NCI-H2227 (cell line): ENCODE results near the gene LYPD6B.

Source experiments
- DNase-seq: peaks from one replicate; lab custom pipeline; 2025; ENCODE audit not compliant: unreplicated experiment; lab: John Stamatoyannopoulos, UW

LYPD6B gene

DNA sequence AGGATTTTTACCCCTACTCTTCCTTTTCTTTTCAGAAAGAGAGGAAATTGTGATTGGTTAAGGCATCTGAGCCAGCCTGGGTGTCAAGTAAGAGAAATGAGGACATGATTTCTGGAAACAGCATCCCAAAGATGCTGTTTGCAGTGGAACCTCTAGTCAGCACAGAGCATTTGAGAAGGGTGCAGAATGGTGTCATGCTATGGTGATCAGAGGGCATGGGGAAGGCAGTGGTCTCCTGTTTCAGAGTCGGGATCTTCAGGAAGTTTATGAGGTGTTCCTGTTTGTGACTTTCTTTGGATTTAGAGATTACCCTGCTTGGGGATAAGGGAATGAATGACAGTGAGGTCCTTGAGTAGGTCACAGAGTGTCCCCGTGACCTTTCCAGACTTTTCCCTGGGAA lies 117.5 kb downstream of the LYPD6B start:
- no peak for DNase-seq

DNA sequence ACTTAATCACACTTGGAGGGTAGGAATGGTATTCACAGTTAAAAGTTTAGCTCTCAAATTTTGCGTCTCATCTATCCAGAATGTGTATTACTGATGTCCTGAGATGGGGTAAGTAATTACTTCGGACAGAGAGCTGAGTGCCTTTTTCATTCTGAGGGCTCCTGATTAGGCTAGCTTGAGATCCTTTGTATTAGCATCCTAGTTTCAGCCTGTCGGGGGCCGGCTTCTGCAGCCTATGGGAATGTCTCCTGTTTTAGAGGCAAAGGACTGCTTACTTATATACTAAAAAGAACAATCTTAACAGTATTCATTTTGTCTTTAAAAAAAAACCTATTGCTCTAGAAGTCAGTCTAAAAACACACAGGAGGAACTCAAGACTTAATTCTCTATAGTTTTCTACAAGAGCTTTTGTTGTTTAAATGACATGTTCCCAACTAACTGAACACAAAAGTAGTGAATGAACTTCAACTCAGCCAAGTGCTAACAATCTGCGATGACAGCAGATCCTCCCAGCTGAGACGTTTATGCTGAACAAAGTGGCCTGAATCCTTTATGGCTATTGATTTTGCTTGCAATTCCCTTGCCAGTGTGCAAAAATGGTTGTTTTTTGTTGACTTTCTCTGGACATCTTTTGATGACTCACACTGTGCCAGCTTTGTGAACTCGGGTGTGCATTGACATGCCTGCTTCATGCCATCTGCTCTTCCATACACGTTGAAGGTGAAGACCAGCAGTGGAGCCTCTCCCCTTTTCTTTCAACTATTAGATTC lies 118.7 kb downstream of the LYPD6B start:
- no peak for DNase-seq

DNA sequence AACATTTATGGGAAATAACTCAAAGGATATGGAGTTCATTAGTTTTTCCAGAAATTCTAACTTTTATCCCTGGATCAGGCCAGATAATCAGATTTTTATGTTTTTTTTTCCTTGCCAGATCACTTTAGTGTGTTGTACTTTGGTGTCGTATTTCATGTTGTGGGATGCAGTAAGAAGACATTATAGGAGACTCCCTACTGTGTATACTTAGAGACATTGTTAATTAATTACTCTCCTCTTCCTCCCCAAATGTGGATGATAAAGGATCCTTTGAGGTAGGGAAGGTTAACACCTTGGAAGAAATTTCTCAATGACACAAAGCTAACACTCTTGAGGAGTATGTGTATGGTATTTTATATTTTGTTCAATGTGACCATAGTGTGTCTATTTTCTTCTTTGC lies 120.5 kb downstream of the LYPD6B start:
- no peak for DNase-seq

DNA sequence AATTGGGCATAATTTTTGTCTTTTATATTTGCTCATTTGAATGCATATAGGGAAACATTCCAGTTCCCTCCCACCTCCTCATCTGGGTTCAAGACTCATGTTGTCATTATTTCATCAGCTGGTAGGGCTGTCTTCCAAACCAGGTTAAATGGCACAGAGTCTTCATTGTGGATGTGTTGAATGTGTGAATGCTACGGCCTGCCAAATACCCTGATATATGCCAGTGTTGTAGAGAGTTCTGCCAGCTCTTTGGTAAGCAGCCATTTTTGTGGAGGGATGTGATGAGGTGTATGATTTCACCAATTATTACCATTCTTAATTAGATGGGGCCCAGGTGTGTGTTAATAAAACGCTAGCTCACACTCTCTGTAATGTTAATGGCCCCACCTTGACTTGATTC lies 121.7 kb downstream of the LYPD6B start:
- DNase-seq = no peak

DNA sequence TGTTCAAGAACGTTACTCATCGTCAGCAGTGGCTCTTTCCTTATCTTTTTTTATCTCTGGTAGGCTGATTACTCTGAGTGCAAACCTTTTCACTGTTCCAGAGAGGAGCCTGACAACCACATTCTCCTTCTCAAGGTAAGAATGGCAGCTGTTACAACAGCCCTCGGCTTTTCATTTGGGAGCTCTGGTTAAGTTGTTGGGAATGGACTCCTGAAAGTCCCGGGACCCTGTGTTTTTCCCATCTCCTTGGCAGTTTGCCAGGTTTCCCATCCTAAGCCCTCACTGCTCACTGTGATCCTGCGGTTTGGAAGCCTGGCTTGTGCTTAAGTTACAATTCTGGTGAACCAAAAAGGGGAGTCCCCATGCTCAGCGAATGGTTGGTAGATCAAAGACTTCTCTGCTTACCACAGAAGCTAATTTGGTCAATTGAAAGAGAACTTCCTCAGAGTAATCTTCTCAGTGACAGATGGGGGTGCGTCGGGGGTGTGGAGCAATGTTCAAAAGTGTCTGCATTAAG lies 122.3 kb downstream of the LYPD6B start:
- DNase-seq = no peak

DNA sequence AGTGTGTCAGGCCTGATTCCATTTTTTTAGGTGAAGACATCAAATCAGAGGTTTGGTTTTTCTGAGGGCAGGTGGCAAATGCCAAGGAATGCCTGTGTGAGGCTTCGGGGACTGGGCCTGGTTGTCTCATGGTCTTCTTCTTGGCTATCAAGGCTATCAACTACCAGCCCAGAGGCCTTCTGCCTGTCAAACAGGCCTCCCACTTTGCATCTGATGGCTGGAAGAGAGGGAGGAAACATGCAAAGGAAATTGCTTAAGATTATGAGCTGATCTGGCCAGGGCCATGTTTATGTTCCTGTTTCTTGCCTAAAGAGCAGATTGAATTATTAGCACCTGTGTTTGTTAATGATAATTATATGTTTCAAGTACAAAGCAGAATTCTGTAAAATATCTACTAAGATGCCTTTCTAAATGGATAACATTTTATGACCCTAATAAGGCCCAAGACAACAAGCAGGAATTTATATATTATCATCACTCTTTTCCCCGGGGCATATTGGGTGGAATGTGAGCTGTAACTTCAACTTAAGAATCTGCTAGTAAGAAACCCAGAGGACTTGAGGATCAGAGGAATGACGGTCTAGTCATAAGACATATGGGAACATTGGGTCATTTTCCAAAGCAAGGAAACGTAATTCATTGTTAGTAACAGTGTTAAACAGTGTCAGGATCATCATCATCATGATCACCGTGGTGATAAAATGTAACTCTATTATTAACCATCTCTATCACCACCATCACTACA lies 123.2 kb downstream of the LYPD6B start:
- no peak for DNase-seq

DNA sequence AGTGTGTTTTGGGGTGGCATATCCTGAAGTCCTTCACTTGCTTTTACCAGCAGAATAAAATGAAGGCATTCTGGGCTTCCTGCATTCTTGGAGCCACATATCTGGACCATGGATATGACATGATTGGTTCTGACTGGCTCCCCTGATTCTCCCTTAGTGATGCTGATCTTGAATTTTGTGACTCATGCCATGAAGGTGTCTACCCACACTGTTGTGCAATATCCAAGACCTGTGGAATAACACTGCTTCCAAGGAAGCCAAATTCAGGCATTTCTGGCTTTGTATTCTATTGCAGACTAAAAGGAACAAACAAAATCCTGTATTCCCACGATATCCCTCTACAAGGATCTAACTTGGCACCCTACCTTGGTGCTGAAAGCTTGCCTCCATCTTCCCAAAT lies 125.8 kb downstream of the LYPD6B start:
- no peak for DNase-seq

DNA sequence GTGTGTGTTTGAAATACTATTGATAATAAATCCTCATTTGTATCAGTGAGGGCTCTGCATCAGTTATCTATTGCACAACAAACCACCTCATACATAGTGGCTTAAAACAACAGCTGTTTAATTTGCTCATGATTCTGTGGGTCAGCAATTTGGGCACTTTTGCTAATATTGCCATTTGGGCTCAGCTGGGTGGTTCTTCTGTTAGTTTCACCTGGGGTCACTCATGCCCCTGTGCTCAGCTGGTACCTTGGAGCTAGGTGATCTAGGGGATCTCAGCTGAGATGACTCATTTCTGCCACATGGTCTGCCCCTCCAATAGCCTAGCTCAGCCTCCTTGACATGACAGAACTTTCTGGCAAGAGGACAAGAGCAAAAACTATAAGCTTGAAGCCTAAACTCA lies 126.3 kb downstream of the LYPD6B start:
- no peak for DNase-seq

DNA sequence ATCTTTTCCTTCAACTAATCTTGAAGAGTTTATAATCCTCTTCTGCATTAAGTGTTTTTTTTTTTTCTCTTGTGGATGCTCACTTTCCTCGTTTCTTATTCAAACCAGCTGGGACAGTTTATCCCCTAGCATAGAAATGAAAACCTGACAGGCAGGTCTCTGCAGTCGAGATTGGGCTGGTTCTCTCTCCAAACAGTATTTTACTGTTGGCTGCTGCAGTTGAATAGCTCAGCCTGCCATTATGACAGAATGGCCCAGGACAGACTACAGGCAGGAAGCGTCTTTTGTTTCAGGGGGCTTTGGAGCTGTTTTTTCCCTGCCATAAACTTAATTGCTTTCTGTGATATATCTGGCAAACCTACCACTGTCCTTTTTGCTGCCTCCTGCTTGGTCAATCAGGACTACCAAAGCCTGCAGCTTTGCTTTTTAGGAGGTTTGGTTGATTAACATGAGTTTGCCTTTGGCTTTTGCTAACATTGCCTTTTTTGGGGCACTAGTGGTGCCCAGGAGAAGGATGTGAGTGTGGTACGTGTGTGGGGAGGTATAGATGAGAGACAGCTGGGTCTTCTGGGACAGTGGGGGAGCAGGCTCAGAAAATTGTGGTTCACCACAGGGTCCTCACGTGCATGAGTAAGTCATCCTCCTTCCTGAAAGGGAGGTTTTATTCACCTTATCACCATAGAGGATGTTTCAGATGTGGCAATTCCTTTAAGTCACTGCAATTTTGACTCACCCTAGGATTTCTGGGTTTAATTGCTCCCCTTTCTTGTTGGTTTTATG lies 128.7 kb downstream of the LYPD6B start:
- no peak for DNase-seq

DNA sequence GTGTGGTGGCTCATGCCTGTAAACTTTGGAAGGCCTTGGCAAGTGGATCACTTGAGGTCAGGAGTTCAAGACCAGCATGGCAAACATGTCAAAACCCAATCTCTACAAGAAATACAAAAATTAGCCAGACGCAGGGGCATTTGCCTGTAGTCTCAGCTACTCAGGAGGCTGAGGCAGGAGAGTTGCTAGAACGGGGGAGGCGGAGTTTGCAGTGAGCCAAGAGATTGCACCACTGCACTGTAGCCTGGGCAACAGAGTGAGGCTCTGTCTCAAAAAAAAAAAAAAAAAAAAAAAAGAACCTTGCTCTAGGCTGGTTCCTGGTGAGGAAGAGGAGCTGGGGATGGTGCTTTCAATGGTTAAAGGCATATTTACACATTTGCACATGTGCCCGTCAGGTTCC lies 129.4 kb downstream of the LYPD6B start:
- no peak for DNase-seq

DNA sequence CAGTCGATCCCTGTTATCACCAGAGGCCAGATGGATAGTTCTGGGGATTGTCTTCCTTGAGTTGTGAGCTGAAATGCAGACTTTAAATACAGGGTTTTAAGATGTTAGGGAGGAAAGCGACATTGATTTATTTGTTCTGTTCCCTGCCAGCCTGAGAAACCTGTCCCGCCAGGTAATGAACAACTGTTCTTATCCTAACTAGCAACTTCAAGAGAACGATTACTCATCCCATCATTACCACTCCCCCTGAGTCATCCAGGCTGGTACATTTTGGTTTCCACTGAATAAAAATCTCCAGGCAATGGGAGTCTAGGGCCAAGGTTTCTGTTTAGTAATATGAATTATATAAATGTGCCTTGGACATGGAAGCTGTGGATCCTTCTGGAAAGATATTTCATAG lies 131.2 kb downstream of the LYPD6B start:
- DNase-seq = peak; percentile 66

DNA sequence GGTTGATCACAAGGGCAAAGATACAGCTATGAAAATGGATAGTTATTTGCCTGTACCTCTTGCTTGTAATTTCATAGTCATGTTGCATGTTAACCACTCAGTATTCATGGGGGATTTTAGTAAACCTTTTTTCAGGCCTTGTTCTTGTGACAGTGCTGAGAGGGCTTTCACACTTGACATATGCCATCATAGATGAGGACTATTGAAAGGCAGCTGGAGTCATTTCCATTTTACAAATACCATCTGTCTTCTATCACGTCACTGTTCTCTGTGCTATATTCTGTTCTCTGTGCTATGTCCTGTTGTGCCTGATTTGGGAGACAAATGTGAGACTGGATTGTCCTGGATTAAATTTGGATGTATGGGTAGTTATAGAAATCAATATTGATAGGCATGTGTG lies 131.7 kb downstream of the LYPD6B start:
- no peak for DNase-seq

DNA sequence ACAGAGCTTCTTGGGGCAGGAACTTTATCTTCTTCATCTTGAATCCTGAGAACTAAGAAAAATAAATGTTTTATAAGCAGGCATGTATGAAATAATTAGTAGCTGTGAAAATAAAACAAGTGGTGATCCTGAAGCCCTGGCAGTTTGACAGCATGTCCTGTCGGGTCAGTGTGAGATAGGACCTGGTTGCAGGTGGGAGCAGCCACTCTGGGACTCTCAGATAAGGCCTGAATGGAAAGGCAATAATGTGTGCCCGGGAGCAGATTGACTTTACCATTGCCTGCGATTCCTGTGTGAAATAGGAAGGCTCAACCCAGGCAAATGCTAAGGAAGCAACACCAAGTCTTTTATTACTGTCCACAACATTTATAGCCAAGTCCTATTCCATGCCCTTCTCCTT lies 132.4 kb downstream of the LYPD6B start:
- no peak for DNase-seq

DNA sequence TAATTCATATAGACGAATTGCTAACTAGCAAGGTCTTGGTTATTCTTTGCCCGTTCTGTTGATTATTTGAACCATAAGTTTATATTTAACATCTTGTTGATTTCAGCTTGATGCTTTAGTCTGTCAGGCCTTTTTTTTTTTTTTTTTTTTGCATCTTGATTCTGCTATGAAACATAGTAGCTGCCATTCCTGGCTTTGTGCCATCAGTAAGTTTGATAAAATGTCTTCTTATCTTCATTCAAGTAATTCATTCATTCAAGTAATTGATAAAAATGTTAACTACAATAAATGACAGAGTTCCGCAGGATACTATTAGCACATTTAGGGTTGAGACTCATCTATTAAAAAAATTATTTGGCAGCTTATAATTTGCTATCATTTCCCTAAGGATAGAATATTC lies 134.7 kb downstream of the LYPD6B start:
- no peak for DNase-seq

DNA sequence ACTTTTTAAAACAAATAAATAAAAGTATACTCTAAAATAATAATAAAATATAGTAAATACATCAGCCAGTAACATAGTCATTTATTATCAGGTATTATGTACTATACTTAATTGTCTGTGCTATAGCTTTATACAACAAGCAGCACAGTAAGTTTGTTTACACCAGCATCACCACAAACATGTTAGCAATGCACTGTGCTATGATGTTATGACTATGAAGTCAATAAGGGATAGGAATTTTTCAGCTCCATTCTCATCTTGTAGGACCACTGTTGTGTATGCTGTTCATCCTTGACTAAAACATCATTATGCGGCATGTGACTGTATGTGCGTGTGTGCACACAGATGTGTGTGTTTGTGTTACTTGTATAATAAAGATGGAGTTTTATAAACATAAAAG lies 137.5 kb downstream of the LYPD6B start:
- no peak for DNase-seq

DNA sequence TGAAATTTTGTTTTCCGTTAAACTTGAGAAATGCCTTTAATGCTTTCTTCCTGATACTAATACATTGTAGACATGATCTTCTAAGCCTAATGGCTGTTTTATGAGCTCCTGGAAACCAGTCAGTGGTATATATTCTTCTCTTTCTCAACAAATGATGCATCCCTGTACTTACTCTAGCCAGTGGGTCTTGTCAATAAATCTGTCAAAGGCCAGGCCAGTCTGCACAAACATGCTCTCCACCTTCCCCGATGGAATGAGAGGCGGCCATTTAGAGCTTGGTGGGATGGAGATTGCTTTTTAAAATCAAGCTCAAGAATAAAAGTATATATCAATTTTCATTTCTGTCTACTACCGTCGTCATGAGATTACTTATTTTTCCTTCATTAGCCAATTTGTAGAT lies 140.1 kb downstream of the LYPD6B start:
- DNase-seq = no peak

DNA sequence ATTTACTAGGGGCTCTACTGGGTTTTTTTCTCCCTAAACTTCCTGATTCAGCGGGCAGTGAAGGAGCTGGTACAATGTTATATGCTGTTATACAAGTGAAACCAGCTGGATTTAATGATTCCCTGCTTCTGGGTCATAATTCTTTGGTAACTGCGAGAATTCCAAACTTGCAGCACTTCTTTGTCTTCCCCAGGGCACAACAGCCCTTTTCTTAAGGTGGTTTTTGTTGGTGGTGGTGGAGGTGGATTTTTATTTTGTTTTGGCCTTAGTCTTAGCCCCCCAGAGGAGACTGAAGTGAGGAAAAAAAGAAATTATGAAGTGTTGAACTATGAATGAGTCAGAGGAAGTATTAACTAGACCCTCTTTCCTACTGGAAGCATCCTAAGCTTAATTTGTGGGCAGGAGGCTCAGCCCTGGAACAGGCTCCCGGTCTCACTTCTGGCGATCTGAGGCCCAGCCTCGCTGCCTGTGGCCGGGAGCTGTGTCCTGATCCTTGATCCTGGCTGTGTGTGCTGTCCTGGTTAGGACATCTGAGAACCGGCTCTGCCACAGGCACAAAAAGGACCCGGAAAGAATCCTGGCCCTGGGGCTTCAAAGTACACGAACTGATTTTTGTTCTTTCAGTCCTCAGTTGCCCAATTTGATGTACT lies 141.9 kb downstream of the LYPD6B start:
- no peak for DNase-seq

DNA sequence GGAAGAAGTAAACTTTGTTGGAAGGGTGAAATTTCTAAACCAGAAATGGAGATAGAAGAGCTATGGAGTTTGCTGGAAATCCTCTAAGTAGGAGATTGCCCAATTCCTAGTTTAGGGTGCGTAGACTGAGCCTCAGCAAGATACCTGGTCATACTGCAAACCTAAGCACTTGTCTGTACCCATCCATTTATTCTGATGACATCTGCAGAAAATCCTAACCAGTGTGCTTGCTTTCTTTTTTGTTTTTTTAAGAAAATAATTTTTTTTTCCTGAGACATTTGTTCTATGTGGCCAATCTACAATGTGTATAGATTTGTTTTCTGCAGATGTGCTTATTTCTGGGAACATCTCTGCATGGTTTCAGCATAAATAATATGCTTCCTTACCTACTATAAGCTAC lies 144.7 kb downstream of the LYPD6B start:
- DNase-seq = no peak

DNA sequence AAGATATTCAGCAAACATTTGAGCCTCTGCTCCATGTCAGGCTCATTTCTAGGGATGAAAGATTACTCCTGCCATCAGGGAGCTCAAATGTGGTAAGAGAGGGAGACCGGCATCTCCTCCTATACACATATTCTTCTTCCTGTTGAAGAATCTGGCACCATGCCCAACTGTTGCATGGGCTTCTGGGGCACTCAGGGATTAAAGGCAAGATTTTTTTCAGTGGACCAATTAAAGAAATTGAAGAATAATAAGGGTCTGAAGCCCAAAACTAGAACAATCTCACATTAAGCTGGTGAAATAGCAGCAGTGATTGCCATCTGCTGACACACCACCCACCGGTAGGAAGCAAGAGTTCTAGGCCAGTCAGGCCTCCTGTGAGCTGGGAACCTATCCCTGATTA lies 146.5 kb downstream of the LYPD6B start:
- DNase-seq = peak; percentile 49

DNA sequence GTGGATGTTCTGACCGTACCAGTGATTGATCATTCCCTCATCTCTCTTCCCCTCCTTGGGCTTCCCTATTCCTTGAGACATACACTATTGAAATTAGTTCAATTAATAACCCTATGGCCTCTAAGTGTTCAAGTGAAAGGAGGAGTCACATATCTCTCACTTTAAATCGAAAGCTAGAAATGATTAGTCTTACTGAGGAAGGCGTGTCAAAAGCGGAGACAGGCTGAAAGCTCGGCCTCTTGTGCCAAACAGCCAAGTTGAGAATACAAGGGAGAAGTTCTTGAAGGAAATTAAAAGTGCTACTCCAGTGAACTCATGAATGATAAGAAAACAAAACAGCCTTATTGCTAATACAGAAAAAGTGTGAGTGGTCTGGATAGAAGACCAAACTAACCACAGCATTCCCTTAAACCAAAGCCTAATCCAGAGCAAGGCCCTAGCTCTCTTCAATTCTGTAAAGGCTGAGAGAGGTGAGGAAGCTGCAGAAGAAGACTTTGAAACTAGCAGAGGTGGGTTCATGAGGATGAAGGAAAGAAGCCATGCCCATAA lies 147.5 kb downstream of the LYPD6B start:
- DNase-seq = no peak

DNA sequence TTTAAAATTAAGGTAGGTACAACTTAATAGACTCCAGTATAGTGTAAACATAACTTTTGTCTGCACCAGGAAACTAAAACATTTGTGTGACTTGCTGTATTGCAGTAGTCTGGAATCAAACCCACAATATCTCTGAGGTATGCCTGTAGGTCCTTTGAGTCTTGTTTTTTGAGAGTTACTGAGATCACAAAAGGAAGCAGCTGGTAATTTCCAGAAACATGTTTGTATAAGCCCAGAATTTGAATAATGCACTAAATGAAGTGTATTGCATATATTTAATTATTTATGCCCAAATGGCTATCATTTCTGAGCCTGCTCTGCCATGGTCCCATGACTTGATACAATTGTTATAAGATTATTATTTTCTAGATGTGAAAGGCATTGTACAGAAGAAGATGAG lies 148.6 kb downstream of the LYPD6B start:
- no peak for DNase-seq
